Measurements from ENCODE around the gene PRCP.

Gene PRCP

GRCh38 chr11:82775736-82776346 is 124.4 kb downstream of the PRCP start:
- no peak for DNase-seq

GRCh38 chr11:82775218-82775617 is 125.0 kb downstream of the PRCP start:
- no peak for DNase-seq
